GM21717 (cell line): ENCODE measurements around the gene SND1.

ENCODE experiments used
- ATAC-seq: cut with Tn5 transposase; IDR thresholded peaks from one replicate; pipeline ENCODE4 v1.9.1; 2021; ENCODE audit warnings: mild to moderate bottlenecking, moderate library complexity; ENCODE audit not compliant: unreplicated experiment

The SND1 gene

DNA sequence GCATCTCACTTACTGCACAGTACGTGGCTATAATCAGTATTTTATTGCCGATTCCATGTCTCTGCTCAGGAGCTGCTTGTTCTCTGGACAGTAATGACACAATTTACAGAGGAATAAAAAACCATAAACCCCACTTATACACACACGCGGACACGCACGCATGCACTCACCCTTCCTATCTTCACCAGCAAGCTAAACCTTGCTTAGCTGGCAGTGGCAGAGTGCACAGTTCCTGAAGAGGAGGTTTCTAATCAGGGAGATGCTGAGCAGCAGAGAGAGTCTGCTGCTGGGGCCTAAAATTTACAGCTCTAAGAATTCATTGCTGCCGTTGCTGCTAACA lies 66.3 kb downstream of the SND1 start:
- no peak for ATAC-seq

DNA sequence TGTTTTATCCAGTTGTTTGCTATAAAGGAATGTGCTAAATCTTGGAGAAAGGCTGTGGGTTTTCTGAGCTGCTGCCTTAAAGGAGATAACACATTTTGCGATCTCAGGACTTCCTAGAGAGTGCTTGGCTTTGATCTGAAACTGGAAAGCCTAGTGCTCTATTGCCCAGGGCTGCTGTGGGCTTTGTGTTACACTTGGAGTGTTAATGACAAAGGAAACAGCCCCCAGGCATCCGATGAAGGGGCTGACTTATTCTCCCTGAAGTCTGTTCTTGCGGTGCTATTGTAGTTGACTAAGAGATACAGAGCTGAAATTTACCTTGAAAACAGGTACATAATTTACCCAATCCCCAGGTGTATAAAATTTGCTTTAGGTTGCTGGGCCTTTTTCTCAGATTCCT lies 74.5 kb downstream of the SND1 start:
- ATAC-seq = no peak

DNA sequence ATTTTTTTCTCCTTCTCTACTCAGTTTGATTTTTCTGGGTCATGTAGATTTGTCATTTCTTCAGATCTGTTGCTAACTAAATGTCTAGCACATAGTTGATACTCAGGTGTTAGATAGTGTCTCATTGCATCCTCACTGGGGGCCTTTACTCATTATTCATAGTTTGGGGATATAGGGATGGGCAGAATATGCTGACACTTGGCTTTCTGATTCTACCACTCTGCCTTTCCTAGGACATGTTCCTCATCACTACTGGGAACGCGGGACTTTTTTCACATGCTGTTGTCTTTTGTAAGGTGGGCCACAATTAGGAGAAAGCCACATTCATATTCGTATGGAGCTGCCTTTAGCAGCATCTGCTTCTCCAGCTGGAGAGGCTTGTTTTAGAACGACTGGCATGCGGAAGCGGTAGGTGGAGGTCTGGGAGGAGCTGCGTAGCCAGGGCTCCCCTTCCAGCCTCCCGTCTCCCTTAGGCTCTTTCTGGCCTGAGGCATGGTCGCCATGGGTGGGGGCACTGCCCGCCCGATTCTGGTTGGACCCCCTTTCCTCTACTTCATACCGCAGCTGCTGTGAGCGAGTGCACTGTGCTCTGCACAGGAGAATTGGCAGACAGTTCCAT lies 78.8 kb downstream of the SND1 start:
- ATAC-seq = no peak

DNA sequence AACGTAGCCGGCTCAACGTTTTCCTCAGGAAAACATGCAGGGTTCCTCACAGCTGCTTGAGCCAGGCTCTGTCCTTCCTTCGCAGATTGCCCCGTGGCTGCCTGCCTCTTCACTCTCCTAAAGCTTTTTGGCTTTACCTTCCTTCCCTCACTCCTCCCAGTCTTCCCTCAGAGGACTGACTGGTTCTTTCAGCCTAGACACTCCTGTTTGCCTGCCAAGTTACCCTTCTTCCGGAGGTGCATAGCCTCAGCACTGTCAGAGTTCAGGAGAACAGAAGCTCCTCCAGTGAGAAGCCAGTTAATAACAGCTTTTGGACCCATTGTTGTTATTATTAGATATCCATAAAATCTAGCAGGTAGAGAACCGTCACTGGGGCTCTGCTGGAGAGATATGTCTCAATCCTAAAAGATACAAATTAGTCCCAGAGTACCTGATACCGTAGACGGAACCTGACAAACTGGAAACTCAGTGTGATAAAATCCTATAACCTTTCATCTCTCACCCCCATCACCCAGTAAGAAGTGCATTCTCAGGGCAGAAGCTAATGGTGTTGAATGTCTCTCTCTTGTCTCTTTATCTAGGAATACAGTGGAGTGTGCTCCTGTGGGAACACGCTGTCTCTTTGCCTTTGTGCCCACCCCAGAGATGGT lies 79.6 kb downstream of the SND1 start:
- ATAC-seq = no peak

DNA sequence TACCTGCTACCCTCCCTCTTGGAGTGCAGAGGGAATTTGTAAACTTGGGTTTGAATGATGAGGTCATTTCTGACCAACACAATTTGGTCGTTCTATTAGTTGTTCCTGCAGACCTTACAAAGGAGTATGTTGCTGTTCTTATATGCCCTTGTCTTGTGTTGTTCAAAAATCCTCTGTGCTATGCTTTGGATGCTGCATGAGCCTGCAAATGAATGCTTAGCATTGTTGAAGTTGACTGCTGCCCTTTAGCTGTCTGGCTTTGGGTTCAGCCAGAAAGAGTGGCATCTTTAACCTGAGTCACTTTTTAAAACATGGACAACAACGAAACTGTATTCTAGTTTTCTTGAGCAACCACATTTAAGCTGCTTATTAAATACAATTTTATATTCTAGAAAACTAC lies 80.3 kb downstream of the SND1 start:
- no peak for ATAC-seq

DNA sequence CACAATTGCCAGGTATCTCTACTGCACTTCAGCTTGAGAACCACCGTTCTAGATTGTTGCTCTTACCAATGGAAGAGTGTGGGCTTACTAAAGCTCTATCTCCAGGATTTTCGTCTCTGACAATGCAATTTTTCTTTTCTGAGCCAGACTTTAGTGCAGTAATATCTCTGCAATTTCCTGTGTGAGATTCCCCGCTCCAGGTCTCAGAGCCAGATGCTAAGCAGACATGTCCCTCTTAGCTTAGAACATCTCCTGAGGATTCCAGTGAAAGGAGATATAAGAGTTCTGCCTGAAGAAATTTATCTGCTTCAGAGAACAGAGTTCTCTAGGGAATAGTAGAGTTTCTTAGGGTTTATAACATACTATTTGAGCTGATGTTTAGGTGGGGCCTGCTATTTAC lies 82.0 kb downstream of the SND1 start:
- ATAC-seq = no peak

DNA sequence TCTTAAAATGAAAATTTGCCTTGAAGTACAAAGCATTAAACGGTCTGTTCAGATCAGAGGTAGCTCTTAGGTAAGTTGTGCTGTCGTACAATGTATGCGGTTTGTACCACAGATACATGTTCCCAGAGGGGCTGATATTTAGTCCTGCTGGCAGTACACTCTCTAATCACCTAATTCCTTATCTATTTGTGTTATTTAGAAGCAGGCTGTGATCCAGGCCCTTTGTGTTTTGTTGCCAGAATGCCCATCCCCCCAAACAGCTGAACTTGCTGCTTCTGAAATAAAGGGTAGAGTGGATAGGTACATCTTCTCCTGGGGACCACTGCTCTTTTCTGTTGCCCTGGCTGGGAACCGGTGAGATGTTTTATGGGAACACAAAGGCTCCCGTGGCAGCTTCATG lies 84.5 kb downstream of the SND1 start:
- ATAC-seq = no peak

DNA sequence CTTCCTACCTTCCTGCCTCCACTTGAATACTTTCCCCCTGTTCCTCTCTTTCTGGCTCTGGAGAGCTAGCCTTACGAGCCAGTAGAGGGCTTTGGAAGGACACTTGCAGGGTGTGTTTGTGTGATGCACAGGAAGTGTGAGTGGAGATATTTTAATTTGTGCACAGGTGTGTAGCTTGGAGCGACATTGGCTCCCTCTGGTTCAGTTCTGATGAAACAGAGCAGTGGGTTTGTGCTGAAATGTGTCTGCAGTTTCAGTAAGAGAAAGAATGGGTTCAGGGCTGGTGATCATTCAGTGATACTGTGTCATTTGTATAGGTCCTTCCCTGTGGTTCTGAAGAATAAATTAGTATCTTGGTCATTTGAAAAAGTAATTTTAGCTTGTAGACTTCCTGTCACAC lies 86.9 kb downstream of the SND1 start:
- no peak for ATAC-seq

DNA sequence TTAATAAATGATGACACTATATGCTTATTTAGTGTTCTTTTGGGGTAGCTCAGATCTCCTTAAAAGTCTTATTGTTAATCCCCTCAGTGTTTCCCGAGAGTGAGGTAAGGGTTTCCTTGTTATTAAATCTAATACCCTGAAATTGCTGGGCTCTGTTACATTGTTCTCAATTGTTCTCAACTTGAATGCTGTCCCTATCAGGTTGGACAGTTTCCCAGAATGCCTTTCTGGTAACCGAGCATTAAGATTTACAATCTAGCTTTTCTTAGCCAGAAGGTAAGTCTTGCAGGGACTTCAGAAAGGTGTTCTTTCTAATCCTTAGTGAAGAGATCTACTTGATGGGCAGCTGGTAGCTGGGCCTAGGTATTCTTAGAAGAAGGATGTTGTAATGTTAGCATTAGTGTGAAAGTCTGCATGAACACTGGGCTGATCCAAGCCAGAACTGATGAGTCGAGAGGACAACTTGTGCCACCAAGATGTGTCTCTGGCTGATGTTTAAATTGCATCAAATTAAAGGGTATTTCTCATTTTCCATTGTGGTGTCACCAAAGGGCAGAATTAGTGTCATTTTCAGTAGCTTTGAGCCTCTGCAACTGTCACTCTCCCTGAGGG lies 89.9 kb downstream of the SND1 start:
- no peak for ATAC-seq

DNA sequence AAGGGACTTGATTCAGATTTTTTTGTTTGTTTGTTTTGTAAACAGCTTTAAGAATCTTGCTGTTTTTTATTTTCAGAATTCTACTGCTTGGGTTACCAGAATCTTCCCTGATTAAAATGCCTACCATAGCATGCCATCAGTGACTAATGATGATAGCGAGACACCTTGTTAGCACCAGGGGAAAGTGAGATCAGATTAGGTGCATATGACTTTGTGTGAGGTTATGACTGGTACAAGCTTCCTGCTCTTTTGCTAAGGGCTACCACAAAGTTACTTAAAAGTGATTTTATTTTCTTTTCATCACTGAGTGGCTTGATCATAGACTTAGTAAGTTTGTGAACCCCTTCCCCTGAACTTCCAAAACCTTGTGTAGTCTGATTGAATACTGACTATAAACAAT lies 93.5 kb downstream of the SND1 start:
- no peak for ATAC-seq

DNA sequence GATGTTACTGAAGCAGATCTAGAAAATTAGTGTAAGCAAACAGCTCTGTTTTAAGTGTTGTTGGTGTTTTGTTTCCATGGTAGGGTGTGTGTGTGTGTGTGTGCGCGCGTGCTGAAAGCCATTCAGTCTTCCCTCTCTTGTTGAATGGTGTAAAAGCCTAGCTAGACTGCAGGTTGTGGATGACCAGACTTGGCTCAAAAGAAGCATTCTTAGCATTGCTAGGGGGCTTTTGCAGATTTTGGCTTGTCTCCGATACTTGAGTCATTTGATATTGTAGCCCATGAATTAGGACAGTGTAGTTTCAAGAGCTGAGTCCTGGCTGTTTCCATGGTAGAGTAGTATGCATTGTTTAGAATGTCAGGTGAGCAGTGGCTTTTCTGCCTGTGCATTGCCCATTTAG lies 99.1 kb downstream of the SND1 start:
- no peak for ATAC-seq

DNA sequence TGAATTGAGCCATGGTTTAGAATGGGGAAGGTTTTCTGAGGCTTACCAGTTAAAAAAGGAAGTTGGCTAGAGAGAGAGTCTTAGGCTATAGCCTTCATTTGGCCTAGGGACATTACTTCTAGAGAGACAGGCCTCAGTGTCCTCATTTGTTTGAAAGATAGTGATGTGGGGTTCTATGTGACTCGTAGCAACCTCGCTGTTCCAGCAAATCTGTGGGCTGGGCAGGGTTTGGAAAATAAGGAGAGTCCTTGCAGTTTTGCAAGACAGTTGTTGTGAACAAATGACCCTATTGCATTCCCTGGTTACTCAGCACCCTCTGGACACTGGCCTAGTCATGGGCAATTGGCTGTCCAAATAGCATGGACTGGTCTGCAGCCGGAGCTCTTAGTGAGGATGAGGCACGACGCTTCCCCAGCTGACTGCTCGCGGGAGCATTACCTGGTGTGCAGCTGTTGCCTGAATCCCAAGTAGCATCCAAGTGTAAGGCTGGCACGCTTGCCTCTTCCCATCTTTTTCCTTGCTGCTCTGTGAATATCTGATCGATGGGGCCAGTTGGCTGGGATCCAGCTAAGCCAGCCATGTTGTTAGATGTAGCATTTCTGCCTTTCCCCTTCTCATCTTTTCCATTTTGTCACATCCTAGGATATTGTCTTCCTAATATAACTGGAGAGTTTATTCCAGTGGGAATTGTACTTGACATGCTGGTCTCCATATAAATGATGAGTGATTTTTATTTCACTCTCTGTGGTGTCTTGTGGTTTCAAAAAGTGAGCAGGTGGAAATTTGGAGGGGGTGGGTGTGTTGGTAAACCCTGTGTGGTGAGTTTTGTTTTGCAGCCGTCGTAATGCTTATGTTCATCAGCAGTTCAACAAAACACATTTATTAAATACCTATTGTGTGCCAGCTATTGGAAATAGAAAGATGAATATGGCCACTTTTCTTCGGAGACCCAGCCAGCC lies 99.8 kb downstream of the SND1 start:
- no peak for ATAC-seq

DNA sequence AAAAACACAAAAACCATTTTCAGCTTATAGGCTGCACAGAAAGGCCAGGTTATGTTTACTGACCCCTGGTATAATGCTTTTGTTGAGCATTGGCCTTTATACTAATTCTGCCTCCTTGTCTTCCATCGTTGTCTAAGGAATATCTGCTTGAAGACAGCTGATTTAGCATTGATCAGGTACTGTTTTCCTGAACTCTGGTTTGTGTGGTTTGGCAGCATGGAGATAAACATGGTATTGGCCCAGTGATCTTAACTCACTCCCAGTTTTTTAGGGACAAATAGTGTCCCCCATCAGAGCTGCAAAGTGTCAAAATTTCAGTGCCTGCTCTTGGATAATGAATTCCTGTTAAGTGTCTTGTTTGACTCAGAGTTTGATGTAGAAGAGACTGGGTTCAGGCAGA lies 100.8 kb downstream of the SND1 start:
- ATAC-seq = no peak

DNA sequence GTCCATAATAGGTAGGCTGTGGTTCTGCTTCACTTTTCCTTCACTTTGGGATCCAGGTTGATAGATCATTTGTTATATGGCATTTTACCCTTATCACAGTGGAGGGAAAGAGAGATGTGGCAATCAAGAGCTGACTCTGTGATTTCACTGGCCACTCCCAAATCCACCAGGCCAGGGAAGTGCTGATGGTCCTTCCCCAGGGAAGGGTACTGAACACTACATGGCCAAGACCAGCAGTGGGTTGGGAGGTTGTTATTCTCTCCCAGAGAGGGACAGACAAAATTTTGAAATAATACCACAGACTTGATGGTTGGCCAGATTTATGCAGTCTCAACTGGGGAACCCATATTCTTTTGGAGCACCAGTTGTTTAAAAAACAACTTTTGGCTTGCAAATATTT lies 102.5 kb downstream of the SND1 start:
- ATAC-seq = no peak

DNA sequence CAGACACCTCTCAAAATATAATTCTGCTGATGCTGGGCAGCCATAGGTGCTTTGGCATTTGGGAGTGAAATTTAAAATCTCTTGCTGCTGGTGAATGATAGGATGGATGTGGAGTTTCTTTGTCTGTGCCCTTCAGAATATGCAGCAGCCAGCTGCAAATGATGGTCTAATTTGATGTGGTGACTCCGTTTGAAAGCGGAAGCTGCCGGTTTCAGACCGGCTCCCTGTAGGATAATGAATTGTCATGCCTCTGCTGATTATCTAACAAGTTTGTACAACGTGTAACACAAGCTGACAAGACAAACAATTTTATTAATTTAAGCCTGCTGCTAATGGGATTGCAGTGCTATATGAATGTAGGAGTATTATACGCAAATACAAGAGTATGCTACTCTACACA lies 103.5 kb downstream of the SND1 start:
- ATAC-seq = no peak

DNA sequence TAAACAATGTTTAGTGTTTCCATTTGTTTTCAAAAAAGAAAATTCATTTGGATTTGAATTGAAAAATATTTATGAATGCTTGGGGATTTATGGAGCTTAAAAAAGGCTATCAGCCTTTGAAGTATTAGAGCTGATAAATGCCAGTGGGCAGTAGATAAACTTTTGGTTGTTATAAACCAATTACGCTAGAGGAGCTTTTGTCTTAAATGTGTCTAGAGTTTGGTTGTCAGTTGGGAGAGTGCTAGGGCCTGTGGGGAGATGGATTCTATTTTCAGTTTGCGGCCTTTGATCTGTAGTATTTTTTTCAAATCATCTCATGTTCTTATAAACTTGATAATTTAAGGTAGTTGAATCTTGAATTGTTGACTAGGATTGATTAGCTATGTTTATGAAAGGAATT lies 104.0 kb downstream of the SND1 start:
- no peak for ATAC-seq

DNA sequence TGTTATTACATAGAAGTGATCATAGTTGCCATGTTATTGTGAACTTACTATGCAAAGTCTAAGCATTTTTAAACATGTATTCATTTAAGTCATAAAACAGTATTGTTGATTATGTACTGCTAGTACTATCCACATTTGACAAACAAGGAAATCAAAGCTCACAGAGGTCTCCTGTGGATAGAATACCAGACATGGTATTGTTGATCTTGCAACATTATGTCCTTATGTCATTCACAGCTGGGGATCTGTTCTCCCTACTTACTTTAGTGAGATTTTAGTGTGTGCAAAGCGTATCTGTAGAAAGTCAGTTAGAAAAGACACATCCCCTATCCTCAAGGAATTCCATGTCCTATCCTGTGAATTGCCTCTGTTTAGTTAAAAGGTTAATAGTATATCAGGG lies 106.1 kb downstream of the SND1 start:
- ATAC-seq = no peak

DNA sequence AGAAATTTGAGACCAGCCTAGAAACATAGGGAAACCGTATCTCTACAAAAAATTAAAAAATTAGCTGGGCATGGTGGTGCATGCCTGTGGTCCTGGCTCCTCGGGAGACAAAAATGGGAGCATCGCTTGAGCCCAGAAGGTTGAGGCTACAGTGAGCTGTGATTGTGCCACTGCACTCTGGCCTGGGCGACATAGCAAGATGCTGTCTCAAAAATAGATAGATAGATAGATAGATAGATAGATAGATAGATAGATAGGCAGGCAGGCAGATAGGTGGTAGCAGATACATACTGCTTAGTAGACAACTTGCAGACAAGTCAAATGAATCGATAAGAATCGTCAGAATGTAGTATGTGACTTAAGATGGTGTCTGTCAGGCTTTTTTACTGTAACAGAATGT lies 106.9 kb downstream of the SND1 start:
- no peak for ATAC-seq

DNA sequence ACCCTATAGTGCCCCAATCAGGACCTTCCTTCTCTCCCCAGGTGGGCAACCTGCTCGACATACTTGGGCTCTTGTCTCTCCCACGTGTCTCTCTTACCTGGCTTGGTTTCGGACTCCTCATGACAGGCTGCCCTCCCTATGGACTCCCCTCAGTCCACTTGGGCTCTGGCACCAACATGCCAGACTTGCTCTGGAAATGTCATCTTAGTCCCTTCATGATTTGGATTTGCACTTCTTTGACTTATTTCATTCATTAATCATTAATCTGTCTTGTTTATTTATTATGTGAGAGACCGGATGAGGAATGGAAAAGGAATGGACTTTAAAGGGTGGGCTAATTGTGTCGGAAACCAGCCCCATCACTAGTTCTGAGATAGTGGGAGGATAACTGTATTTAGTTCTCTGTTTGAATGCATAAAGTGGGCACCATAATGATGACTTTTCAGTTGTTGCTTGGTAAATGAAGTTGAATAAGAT lies 108.0 kb downstream of the SND1 start:
- no peak for ATAC-seq

DNA sequence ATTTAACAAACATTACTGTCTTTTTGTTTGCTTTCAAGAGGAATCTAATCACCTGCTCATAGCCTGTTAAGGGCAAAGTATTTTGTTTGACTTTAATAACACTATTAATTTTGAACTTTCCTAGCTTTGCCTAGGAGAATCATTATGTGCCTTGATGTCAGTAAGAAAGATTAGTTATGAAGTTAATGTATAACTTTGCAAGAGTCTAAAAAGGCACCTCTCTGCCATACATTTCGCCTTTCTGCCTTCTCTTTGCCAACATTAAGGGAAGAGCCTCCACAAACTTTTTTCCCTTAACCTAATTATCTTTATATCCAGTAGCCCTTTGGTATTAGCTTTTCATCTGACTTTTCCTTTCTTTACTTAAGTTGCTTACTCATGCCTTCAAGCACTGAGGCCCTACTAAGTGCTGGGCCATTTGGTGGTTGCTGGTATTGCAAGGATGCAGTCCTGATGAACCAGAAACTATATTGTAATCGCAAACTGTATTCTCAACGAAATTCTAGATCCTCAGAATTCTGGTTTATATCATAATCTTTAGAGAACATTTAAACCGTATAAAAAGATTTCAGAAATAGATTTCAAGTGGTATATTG lies 108.5 kb downstream of the SND1 start:
- ATAC-seq = no peak

DNA sequence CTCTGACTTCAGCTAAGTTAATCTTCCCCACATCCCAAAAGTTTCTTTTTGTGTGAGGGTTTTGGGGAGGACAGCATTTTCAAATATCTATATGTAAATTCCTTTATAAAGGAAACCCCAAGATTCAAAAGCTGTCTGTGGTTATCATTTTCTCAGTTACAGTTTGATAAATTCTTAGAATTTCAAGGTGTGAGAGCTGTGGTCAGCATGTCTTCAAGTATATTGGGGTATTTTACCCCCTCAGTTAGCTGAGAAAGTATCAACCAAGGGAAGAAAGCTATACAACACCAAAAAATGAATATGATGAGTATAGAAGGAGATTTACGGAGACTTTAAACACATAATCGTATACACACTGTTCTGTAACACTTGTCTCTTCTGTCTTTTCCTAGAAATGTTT lies 109.2 kb downstream of the SND1 start:
- ATAC-seq = no peak
